ENCODE results near the gene HS3ST5.

The HS3ST5 gene

DNA sequence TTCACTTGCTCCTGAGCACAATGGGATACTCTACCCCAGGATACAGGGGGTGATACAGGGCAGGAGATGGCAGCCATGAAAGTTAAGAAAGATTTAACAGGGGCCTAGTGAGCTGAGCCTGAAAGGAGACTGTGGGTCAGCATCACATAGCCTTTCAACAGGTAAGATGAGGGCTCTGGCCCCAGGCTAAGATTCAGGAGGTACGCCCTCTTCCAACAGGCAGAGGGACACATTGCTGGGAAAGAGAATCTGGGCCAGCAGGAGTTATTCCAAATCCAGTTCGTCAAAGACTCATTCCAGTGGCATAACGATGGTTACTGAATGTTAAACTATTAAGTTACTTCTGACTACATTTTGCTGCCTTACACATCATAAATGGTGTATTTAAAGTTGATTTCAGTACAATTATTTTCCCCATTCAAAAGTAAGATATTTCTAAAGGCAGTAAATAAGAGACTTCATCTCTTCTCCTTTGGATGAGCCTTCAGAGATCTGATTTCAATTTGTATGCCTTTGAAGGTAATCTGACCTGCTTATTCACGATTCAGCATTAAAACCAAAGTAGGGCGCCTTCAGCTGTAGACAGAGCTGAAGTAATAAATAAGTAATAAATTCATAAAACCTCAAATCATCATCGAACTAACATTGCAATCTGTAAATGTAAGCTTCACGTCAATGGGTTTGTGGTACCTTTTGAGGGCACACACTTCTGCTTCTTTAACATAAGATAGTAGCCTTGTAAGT lies 62.4 kb downstream of the HS3ST5 start:
- DNase-seq (ENCODE audit: low read depth) = no peak
- TF ChIP-seq, protein P1, sequence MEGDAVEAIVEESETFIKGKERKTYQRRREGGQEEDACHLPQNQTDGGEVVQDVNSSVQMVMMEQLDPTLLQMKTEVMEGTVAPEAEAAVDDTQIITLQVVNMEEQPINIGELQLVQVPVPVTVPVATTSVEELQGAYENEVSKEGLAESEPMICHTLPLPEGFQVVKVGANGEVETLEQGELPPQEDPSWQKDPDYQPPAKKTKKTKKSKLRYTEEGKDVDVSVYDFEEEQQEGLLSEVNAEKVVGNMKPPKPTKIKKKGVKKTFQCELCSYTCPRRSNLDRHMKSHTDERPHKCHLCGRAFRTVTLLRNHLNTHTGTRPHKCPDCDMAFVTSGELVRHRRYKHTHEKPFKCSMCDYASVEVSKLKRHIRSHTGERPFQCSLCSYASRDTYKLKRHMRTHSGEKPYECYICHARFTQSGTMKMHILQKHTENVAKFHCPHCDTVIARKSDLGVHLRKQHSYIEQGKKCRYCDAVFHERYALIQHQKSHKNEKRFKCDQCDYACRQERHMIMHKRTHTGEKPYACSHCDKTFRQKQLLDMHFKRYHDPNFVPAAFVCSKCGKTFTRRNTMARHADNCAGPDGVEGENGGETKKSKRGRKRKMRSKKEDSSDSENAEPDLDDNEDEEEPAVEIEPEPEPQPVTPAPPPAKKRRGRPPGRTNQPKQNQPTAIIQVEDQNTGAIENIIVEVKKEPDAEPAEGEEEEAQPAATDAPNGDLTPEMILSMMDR (conservative IDR thresholded peaks at IDR 0.05; ENCODE audit: low read length) = no peak
- no peak overlapping the region for H3K4me3 ChIP-seq (ENCODE audit: low read length)

DNA sequence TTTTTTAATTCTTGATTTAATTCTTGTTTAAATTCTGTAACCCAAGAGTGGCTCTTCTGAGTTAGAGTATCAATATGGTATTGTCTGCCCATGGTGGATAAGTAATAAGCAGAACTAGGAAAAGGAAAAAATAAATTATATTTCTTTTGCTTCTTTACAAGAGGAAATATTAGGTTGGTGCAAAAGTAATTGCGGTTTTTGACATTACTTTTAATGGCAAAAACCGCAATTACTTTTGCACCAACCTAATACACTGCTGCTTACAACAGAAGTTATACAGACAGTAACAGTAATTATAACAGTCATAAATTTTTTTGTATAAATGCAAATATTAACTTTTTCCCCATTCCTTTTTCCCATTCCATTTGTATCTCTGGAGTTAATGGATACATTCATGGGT lies 65.6 kb downstream of the HS3ST5 start:
- no peak overlapping the region for H3K4me3 ChIP-seq (ENCODE audit: low read length)
- TF ChIP-seq, protein P1 (conservative IDR thresholded peaks at IDR 0.05; ENCODE audit: low read length) = no peak
- DNase-seq (ENCODE audit: low read depth) = no peak

DNA sequence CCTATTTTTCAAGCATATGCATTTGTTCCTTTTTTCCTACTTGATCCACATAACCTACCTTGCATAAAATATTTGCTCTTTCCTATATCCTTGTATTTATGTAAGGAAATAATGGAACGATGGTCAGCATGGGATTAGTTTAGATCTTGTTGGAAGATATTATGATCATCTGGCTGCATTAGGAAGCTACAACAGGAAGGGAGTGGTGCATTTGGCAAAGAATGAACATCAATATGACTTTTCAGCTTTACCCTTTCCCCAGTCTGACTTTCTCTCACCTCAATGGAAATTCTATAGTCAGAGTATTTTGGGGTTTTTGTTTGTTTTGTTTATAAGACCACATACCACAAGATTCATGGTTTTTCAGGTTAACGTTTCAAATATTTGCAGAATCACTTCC lies 66.0 kb downstream of the HS3ST5 start:
- TF ChIP-seq, protein P1 (conservative IDR thresholded peaks at IDR 0.05; ENCODE audit: low read length) = no peak
- H3K4me3 ChIP-seq (ENCODE audit: low read length) = no peak overlapping the region
- no peak for DNase-seq (ENCODE audit: low read depth)

DNA sequence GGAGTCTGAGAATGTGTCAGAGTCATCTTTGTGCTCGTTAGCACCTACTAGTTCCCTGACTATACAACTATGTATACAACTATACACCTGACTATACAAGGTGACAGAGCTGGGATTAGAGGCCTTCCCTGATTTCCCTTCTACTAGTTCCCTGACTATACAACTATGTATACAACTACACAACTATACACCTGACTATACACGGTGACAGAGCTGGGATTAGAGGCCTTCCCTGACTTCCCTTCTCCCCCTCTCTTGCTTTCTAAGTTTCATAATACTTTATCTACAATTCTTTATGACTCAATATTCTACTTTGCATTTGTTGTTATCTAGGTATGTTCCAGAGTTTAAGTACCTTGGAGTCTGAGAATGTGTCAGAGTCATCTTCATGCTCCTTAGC lies 68.0 kb downstream of the HS3ST5 start:
- TF ChIP-seq, protein P1 (conservative IDR thresholded peaks at IDR 0.05; ENCODE audit: low read length) = no peak
- H3K4me3 ChIP-seq (ENCODE audit: low read length) = no peak overlapping the region
- DNase-seq (ENCODE audit: low read depth) = no peak

DNA sequence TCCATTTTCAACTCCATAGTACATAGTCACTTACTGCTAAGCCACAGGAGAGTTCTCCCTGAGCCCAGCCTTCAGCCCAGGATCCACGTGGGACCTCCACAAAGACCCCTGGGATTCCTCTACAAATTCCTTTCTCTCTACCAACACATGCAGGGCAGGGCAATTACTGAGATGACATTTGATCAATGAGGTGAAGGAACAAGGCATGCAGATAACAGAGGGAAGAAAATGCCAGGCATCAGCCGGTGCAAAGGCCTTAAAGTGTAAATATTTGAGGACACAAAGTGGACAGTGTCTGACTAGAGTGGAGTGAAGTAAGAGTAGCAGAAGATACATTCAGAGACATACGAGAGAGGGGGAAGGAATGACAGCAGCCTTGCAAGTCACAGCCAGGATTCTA lies 70.2 kb downstream of the HS3ST5 start:
- DNase-seq (ENCODE audit: low read depth) = no peak
- TF ChIP-seq, protein P1 (conservative IDR thresholded peaks at IDR 0.05; ENCODE audit: low read length) = no peak

DNA sequence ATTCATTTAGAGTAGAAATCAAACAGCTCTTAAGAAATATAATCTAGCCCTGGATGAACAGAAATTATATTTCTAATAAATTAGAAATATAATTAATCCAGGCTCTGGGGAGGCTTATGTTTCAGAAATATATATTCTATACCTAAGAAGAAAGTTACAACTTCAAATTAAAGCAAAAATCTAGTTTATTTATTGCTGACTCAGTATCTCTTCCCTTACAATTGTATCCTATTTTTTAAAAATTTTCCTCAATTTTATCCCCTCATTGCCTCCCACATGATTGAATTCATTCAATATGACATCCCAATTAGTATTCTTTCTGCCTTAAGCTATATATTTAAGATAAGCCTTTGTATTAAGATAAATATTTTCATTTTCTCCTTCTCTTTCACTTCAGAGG lies 71.4 kb downstream of the HS3ST5 start:
- TF ChIP-seq, protein P1 (conservative IDR thresholded peaks at IDR 0.05; ENCODE audit: low read length) = no peak
- no peak for DNase-seq (ENCODE audit: low read depth)
- no peak overlapping the region for H3K4me3 ChIP-seq (ENCODE audit: low read length)

More for the DNA sequence above, 70.2 kb downstream of the HS3ST5 start:
- H3K4me3 ChIP-seq (ENCODE audit: low read length) = no peak overlapping the region

DNA sequence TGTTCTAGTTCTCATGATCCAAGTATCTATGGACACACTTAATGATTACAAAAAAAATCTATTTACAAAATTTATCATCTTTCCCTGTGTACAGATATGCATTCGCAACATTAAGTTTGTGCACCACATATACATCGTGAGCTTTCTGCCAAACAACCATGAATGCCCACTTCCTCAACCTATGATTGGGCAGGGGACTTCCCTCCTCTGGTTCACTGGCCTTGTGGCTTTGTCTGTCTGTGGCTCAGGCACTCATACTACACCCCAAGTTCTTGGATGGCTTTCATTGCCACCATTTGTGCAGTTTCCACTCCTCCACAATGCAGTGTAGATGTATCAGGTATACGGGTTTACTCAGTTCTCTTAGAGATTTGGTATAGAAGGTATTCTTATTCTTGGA lies 74.9 kb downstream of the HS3ST5 start:
- no peak overlapping the region for H3K4me3 ChIP-seq (ENCODE audit: low read length)
- TF ChIP-seq, protein P1 (conservative IDR thresholded peaks at IDR 0.05; ENCODE audit: low read length) = no peak
- no peak for DNase-seq (ENCODE audit: low read depth)
